HepG2 (cell line): ENCODE data around the gene FOXK2. TPM values are rescaled to one million over a fixed set of nuclear protein-coding genes. Genes with fewer than 3 reads are reported as not detected.

Source experiments
- ATAC-seq: fragments of 200-7000 bp; cut with Tn5 transposase; 3 replicates; pipeline ENCODE4 v1.9.1; 2020; ENCODE audit warnings: mild to moderate bottlenecking, moderate library complexity
- BruUV-seq: library from RNA; stranded (reverse); fragments of 400-500 nt; replicated peaks from 2 replicates; lab custom pipeline; 2021; lab: Mats Ljungman, UMichigan
- CTCF ChIA-PET: fragments of 300-600 bp; formaldehyde crosslinking; extraction: SDS; loops from one replicate; lab custom pipeline; 2021; ENCODE audit warnings: low total read pairs, inconsistent platforms, low intra/inter-chr PET ratio; lab: Yijun Ruan, JAX
- POLR2A ChIA-PET: fragments of 350-600 bp; sonication (Branson Sonifier 250); formaldehyde crosslinking; loops from one replicate; lab custom pipeline; 2020; ENCODE audit warnings: antibody characterized with exemption, inconsistent platforms; lab: Yijun Ruan, JAX
- DNase-seq: peaks from one replicate; pipeline ENCODE4 v3.0.0-alpha.2; 2015; ENCODE audit warnings: low spot score
- FAIRE-seq: peaks from 3 replicates; lab custom pipeline; 2011; peaks lifted over from hg19 to GRCh38; lab: Jason Lieb, UNC
- H2AFZ ChIP-seq: one replicate; pipeline ENCODE4 v1.6.1; 2011; ENCODE audit warnings: low read length, inconsistent platforms
- H3K27ac ChIP-seq: fragments of 300-600 bp; 3 replicates; pipeline ENCODE4 v1.8.0; 2011; ENCODE audit warnings: mixed run types, mild to moderate bottlenecking, mixed read lengths, low read length, inconsistent platforms; ENCODE audit not compliant: insufficient read depth; ENCODE audit errors: extremely low read length
- H3K27me3 ChIP-seq, 2 experiments: fragments of 200-600 bp in 1 of 2; 2 replicates in 1 of 2; 3 replicates in 1 of 2; pipeline versions ENCODE4 v1.6.0 to v1.8.0; 2011; ENCODE audit warnings: low read length in 2 of 2, mild to moderate bottlenecking in 2 of 2, moderate library complexity in 2 of 2, inconsistent platforms in 1 of 2; ENCODE audit not compliant: insufficient read depth in 2 of 2, control insufficient read depth in 1 of 2
- H3K36me3 ChIP-seq, 2 experiments: fragments of 200-600 bp in 1 of 2; replicated peaks in 1 of 2; 2 replicates in 1 of 2; 3 replicates in 1 of 2; pipeline versions ENCODE4 v1.5.1 to v1.8.0; 2011; ENCODE audit warnings: low read length in 2 of 2, inconsistent platforms in 1 of 2; ENCODE audit not compliant: insufficient read depth in 2 of 2, control insufficient read depth in 1 of 2
- H3K4me1 ChIP-seq: 2 replicates; pipeline ENCODE4 v1.5.1; 2012; ENCODE audit warnings: low read length, inconsistent platforms; ENCODE audit not compliant: insufficient read depth
- H3K4me2 ChIP-seq: 2 replicates; pipeline ENCODE4 v1.6.0; 2011; ENCODE audit warnings: low read depth, low read length, inconsistent platforms
- H3K4me3 ChIP-seq, 3 experiments: fragments of 200-600 bp in 1 of 3; sonication (generic), shearing (Covaris generic) in 1 of 3; replicated peaks in 1 of 3; 2 replicates each; pipeline ENCODE4 v1.5.1; 2011 to 2016; ENCODE audit warnings: low read length in 3 of 3, inconsistent platforms in 2 of 3, low read depth in 2 of 3, mild to moderate bottlenecking in 2 of 3, control low read depth in 1 of 3, mixed read lengths in 1 of 3; ENCODE audit not compliant: insufficient read depth in 1 of 3
- H3K79me2 ChIP-seq: one replicate; pipeline ENCODE4 v1.6.1; 2011; ENCODE audit warnings: low read length, inconsistent platforms; ENCODE audit not compliant: insufficient read depth
- H3K9ac ChIP-seq: 2 replicates; pipeline ENCODE4 v1.6.0; 2011; ENCODE audit warnings: mild to moderate bottlenecking, low read depth, low read length, inconsistent platforms; ENCODE audit not compliant: insufficient read depth
- H3K9me3 ChIP-seq: 2 replicates; pipeline ENCODE4 v1.5.1; 2012; ENCODE audit warnings: mild to moderate bottlenecking, low read length
- H4K20me1 ChIP-seq: 2 replicates; pipeline ENCODE4 v1.6.0; 2011; ENCODE audit warnings: inconsistent platforms, mild to moderate bottlenecking, low read length, moderate library complexity; ENCODE audit not compliant: insufficient read depth
- MYC ChIP-seq: sonication (generic); formaldehyde crosslinking; IDR thresholded peaks from 2 replicates; pipeline ENCODE4 v1.9.0; 2021; ENCODE audit warnings: missing genetic modification reagents, borderline replicate concordance
- NFE2L1 ChIP-seq: sonication (generic); formaldehyde crosslinking; IDR thresholded peaks from 2 replicates; pipeline ENCODE4 v1.4.0; 2020; ENCODE audit warnings: missing genetic modification reagents, mild to moderate bottlenecking, borderline replicate concordance
- ZSCAN12 ChIP-seq: sonication (generic); formaldehyde crosslinking; IDR thresholded peaks from 2 replicates; pipeline ENCODE4 v1.9.0; 2021; ENCODE audit warnings: mild to moderate bottlenecking, missing genetic modification reagents
- WGBS: methylation state at CpG from one replicate; pipeline ENCODE4 v1.1.6; 2017; ENCODE audit warnings: low lambda C conversion rate; 5-methylcytosine and 5-hydroxymethylcytosine counted together
- in situ Hi-C: cut with HindIII; loops from 2 replicates; pipeline ENCODE4 v1.10.0; 2017; ENCODE audit warnings: low pct_unique_long_range_greater_than_20kb; ENCODE audit not compliant: extremely low pct_ligation_motif_present
- intact Hi-C: fragments of 100-400 bp; cut with micrococcal nuclease; formaldehyde crosslinking; loops from one replicate; pipeline ENCODE4 v1.10.0; 2022; ENCODE audit not compliant: unreplicated experiment
- polyA plus RNA-seq, 8 experiments: library from polyadenylated mRNA; depleted of rRNA in 3 of 8; stranded (reverse) in 7 of 8; unstranded in 1 of 8; fragments of >200 nt; fragmentation: Illumina TruSeq in 4 of 8; extraction: Trizol in 4 of 8; gene quantifications; 2 replicates each; pipeline versions ENCODE4 v1.2.1 to v1.2.3, GENCODE V29; 2011 to 2016; ENCODE audit warnings: low read depth in 4 of 8, missing spikeins in 1 of 8, mixed read lengths in 1 of 8; ENCODE audit not compliant: insufficient read depth in 1 of 8
- total RNA-seq, 5 experiments: library from RNA; depleted of rRNA; stranded (reverse); fragments of >200 nt; fragmentation: Illumina TruSeq; extraction: Trizol; gene quantifications; 2 replicates each; pipeline ENCODE4 v1.2.3, GENCODE V29; 2016; ENCODE audit warnings: low read depth in 1 of 5
- TF ChIP-seq, protein P1 (sequence below): sonication (generic); formaldehyde crosslinking; IDR thresholded peaks from 2 replicates; pipeline ENCODE4 v1.5.0; 2020; ENCODE audit warnings: missing genetic modification reagents
- TF ChIP-seq, protein P2 (sequence below): sonication (generic); formaldehyde crosslinking; IDR thresholded peaks from 2 replicates; pipeline ENCODE4 v1.5.1; 2020; ENCODE audit warnings: mild to moderate bottlenecking, missing genetic modification reagents, moderate library complexity
- TF ChIP-seq, protein P3 (sequence below): sonication (generic); formaldehyde crosslinking; IDR thresholded peaks from 2 replicates; pipeline ENCODE4 v1.5.1; 2020; ENCODE audit warnings: mild to moderate bottlenecking, moderate library complexity, missing genetic modification reagents

FOXK2 gene
- total and polyA plus RNA-seq, 2 of the 13 experiments (the other 11 are each of a cell fraction or from before 2014, with no cell fraction given), result 67.1 to 67.2 TPM

DNA sequence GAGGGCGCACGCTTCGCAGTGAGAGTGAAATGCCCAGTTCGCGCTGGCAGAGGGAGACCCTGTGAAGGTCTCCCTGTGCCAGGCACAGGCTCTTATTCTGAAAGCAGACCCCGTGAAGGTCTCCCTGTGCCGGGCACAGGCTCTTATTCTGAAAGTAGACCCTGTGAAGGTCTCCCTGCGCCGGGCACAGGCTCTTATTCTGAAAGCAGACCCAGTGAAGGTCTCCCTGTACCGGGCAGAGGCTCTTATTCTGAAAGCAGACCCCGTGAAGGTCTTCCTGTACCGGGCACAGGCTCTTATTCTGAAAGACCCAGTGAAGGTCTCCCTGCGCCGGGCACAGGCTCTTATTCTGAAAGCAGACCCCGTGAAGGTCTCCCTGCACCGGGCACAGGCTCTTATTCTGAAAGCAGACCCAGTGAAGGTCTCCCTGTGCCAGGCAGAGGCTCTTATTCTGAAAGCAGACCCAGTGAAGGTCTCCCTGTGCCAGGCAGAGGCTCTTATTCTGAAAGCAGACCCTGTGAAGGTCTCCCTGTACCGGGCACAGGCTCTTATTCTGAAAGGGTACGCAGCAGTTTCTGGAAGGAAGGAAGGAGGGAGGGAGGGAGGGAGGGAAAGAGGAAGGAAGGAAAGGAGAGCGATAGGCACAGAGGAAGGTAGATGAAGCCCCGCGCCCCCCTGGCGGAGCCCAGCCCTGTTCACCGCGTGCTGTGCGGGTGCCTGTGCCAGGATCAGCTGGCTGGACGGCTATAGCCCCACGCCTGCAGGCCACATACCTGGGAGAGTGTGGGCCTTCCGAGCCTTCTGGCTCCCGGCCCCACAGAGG, 73.4 kb downstream of the FOXK2 start:
- DNase-seq (peak; percentile 87), FAIRE-seq (peak; percentile 52), ATAC-seq (peak; percentile 11)
- Histone ChIP-seq H3K4me2 (peak overlapping the region; percentile 92), H3K27ac (peak overlapping the region; percentile 72), H3K4me3 (peak overlapping the region; percentile 7 to 70 (median 38); a peak in 4 of 6 replicates), H3K27me3 (no peaks in the 10 kb centered on the region), H3K79me2 (no peaks in the 10 kb centered on the region), H4K20me1 (peaks cover 9% of the 10 kb centered on the region; the same call in 1 of the 2 replicates), H2AFZ (no peak overlapping the region), H3K36me3 (peaks cover 25 to 46% of the 10 kb centered on the region in 2 experiments), H3K4me1 (peaks cover 27% of the 10 kb centered on the region), H3K9ac (peak overlapping the region; percentile 60), H3K9me3 (no peaks in the 10 kb centered on the region)
- ChIA-PET CTCF (no interaction called here), POLR2A (interaction anchor here (0.9 to 2.6 kb wide), 2 partner anchors 24 to 74 kb away, joined by 6 to 15 read pairs; partner anchors contain the start of gene FOXK2)
- in situ Hi-C loops (no loop called here), intact Hi-C loops (no loop called here)
- WGBS, result 42% methylated on average over 22 of the region's 29 CpGs
- no TSS peak for BruUV-seq
- TF ChIP-seq, protein P1, sequence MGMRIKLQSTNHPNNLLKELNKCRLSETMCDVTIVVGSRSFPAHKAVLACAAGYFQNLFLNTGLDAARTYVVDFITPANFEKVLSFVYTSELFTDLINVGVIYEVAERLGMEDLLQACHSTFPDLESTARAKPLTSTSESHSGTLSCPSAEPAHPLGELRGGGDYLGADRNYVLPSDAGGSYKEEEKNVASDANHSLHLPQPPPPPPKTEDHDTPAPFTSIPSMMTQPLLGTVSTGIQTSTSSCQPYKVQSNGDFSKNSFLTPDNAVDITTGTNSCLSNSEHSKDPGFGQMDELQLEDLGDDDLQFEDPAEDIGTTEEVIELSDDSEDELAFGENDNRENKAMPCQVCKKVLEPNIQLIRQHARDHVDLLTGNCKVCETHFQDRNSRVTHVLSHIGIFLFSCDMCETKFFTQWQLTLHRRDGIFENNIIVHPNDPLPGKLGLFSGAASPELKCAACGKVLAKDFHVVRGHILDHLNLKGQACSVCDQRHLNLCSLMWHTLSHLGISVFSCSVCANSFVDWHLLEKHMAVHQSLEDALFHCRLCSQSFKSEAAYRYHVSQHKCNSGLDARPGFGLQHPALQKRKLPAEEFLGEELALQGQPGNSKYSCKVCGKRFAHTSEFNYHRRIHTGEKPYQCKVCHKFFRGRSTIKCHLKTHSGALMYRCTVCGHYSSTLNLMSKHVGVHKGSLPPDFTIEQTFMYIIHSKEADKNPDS (CRISPR knock-in tag), result no peak
- TF ChIP-seq, protein P2, sequence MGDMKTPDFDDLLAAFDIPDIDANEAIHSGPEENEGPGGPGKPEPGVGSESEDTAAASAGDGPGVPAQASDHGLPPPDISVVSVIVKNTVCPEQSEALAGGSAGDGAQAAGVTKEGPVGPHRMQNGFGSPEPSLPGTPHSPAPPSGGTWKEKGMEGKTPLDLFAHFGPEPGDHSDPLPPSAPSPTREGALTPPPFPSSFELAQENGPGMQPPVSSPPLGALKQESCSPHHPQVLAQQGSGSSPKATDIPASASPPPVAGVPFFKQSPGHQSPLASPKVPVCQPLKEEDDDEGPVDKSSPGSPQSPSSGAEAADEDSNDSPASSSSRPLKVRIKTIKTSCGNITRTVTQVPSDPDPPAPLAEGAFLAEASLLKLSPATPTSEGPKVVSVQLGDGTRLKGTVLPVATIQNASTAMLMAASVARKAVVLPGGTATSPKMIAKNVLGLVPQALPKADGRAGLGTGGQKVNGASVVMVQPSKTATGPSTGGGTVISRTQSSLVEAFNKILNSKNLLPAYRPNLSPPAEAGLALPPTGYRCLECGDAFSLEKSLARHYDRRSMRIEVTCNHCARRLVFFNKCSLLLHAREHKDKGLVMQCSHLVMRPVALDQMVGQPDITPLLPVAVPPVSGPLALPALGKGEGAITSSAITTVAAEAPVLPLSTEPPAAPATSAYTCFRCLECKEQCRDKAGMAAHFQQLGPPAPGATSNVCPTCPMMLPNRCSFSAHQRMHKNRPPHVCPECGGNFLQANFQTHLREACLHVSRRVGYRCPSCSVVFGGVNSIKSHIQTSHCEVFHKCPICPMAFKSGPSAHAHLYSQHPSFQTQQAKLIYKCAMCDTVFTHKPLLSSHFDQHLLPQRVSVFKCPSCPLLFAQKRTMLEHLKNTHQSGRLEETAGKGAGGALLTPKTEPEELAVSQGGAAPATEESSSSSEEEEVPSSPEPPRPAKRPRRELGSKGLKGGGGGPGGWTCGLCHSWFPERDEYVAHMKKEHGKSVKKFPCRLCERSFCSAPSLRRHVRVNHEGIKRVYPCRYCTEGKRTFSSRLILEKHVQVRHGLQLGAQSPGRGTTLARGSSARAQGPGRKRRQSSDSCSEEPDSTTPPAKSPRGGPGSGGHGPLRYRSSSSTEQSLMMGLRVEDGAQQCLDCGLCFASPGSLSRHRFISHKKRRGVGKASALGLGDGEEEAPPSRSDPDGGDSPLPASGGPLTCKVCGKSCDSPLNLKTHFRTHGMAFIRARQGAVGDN (CRISPR knock-in tag), result peak; percentile 45; the same call in 1 of the 2 replicates
- TF ChIP-seq, protein P3, sequence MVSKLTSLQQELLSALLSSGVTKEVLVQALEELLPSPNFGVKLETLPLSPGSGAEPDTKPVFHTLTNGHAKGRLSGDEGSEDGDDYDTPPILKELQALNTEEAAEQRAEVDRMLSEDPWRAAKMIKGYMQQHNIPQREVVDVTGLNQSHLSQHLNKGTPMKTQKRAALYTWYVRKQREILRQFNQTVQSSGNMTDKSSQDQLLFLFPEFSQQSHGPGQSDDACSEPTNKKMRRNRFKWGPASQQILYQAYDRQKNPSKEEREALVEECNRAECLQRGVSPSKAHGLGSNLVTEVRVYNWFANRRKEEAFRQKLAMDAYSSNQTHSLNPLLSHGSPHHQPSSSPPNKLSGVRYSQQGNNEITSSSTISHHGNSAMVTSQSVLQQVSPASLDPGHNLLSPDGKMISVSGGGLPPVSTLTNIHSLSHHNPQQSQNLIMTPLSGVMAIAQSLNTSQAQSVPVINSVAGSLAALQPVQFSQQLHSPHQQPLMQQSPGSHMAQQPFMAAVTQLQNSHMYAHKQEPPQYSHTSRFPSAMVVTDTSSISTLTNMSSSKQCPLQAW (CRISPR knock-in tag), result 0 out of 2 replicates have a peak, but pooled peaks have one; percentile 14
- TF ChIP-seq ZSCAN12 (CRISPR knock-in tag), result no peak
- TF ChIP-seq MYC (CRISPR knock-in tag), result no peak
- no peak for TF ChIP-seq NFE2L1
